Posterior vena cava (tissue), 2 donors: ENCODE measurements around the gene ARID3B. TPM values are rescaled to one million over a fixed set of nuclear protein-coding genes. Genes with fewer than 3 reads are reported as not detected.
"Not testable (repeated sequence)": the region's sequence is repeated elsewhere in the genome, so short reads cannot be mapped to it uniquely, and the experiment has no call there.

ENCODE experiments used
- DNase-seq: peaks from one replicate; pipeline ENCODE4 v3.0.0-alpha.2; 2020; ENCODE audit warnings: low spot score
- intact Hi-C, 2 donors: fragments of 100-400 bp; cut with DNase I; formaldehyde crosslinking; loops; one replicate each; pipeline versions ENCODE4 v1.14.1 to v1.14.2; 2022 to 2023
- long read RNA-seq, 2 donors: library from polyadenylated mRNA; unstranded; transcript quantifications; one replicate each; pipeline ENCODE4 v2.0.0, GENCODE V29; 2020 to 2021
- total RNA-seq, 2 donors: library from RNA; stranded (reverse); fragmentation: NEBNext Ultra II Directional; extraction: Animal tissue kit (Norgen Biotek cat#: 25700); gene quantifications; one replicate each; pipeline ENCODE4 v1.2.1, GENCODE V29; 2021
- donor health status: DM: yes; HTN: yes; CAD: no.
- donor health status: DM: yes; HTN: yes; CAD: no.

The ARID3B gene
- 1 to 10 TPM; 4.2 to 4.9 TPM for total RNA-seq
- long read RNA-seq, donor 1, partial matches to known transcripts, result 0 of 1 reads
- long read RNA-seq, donor 1, other reads (novel, unspliced or antisense), result 1 of 1 reads
- long read RNA-seq, donor 2, partial matches to known transcripts, result 14 of 16 reads
- long read RNA-seq, donor 2, other reads (novel, unspliced or antisense), result 2 of 16 reads

DNA sequence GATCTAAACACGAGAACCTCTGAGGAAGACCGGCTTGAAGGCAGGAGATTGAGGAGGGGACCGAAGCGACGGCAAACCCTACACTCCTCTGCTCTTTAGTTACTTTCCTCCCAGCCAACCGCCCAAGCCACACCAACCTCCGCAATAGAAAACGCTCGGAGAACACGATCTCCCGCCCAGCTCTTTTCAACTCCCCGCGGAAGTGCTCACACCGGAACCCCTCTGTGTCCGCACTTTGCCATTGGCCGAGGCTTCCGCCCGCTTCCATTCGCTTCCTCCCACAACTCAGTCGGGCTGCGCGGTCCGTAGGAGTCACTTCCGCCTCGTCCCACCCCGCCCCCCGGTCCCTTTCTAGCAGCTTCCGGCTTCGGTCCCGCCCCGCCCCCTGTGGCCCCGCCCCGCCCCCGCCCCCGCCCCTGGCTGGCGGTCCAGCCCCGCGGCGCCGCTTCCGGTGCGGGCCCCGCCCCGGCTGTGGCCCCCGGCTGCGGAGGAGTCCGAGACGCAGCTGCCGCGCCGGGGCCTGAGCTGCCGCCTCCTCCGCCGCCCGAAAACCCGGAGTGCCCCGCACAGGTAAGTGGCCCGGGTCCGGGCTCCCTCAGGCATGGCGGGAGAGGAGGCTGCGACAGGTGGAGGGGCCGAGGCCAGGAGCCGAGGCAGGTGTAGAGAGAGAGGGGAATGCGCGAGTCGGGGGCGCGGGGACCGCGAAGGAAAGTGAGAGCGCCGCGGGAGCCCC, at the start of gene ARID3B:
ARID3B (plus strand) TSS at position 460 of the 733 bp plus-strand sequence. CDS start 2,717 bp downstream, outside the sequence.
- DNase-seq, result peak; percentile 99
- intact Hi-C loops, result loop anchor here (1.0 to 10.0 kb wide), 3 partner anchors 41 to 76 kb away; partner anchors contain the start of gene CLK3 (in 2 of the 2)

DNA sequence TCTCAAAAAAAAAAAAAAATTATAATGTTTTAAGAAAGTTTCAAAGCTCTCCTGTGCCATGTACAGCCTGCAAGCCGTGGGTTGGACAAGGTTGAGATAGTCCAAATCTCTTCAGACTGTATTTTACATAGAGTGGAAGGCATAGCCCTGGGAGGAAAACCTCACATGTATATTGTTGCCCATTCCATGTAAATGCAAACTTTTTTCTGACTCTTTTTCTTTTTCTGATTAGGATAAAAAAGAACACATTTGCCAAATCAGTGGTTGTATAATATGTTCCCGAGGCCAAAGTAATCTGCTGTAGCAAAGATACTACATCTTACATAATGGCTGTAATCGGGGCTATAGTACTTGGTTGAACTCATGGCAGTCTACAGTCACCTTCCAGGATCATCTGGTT, 44.4 kb upstream of the ARID3B start:
- intact Hi-C loops, result no loop called here
- no peak for DNase-seq

DNA sequence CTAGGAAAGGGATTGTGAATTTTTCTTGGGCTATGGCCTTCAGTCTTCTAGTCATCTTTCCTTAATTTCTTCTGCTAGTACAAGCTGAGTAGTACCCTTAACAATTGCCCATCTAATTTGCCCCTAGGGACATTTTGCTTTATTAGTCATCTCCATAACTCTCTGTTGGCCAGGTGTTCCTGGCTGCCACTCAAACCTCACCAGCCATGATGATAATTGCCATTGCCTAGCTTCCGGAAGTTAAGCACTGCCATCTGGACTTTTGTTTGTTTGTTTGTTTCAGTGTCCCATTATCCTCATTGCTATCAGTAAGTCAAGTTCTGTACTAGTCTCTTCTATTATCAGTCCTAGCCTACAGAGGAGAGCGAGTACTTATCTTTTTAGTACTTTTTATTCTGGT, 43.4 kb upstream of the ARID3B start:
- no peak for DNase-seq
- intact Hi-C loops, result no loop called here

- no peak for DNase-seq
- intact Hi-C loops, result no loop called here
Observed at GRCh38 chr15:74499366-74499765, 41.7 kb upstream of the ARID3B start.

- intact Hi-C loops, result loop anchor here in 1 of 2 donors (1.0 kb wide), 1 partner anchor 41 kb away; the partner anchor contains the start of gene ARID3B
- no peak for DNase-seq
Observed at GRCh38 chr15:74500401-74500800, 40.6 kb upstream of the ARID3B start.

- intact Hi-C loops, result no loop called here
- no peak for DNase-seq
Observed at GRCh38 chr15:74502301-74502700, 38.7 kb upstream of the ARID3B start.

GRCh38 chr15:74504418-74504817, 36.6 kb upstream of the ARID3B start:
- intact Hi-C loops, result no loop called here
- no peak for DNase-seq

- intact Hi-C loops, result no loop called here
- no peak for DNase-seq
Observed at GRCh38 chr15:74504836-74505235, 36.2 kb upstream of the ARID3B start.

DNA sequence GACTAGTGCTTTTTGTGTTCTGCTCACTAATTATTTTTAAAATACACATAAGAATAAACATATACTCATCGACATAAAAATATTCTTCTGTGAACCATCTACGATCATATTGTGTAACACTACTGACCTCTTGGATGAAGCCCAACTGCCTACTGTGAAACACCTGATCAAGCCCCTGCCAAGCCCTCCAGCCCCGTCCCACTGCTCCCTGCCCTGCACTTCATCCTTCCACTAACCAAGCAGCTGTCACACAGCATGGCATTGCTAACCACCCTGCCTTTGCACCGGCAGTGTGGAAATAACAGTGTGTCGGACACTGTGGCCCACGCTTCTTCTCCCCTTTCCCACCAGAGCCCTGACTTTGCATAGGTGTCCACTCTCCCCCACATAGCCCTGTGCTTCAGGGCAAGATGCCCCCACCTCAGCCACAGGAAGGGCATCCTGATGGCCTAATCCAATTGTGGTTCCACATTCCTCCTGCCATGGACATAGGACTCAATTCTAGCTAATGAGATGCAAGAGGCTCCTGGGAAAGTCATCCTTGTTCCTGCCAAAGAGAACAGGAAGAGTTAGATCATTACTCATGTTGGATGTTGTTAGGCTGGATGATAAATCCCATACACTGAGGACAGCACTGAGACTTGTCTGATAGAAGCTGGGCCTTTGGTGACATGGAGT, 35.0 kb upstream of the ARID3B start:
- DNase-seq, result no peak
- intact Hi-C loops, result no loop called here

DNA sequence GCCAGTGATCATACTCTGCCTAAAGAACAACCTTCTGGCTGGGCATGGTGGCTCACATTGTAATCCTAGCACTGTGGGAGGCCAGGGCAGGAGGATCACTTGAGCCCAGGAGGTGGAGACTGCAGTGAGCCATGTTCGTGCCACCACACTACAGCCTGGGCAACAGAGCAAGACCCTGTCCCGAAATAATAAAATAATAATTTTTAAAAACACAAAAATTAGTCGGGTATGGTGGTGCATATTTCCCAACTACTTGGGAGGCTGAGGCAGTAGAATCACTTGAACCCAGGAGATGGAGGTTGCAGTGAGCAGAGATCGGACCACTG, 34.5 kb upstream of the ARID3B start:
- DNase-seq, result no peak
- intact Hi-C loops, result no loop called here

GRCh38 chr15:74511583-74511982, 29.4 kb upstream of the ARID3B start:
- DNase-seq, result no peak
- intact Hi-C loops, result no loop called here

DNA sequence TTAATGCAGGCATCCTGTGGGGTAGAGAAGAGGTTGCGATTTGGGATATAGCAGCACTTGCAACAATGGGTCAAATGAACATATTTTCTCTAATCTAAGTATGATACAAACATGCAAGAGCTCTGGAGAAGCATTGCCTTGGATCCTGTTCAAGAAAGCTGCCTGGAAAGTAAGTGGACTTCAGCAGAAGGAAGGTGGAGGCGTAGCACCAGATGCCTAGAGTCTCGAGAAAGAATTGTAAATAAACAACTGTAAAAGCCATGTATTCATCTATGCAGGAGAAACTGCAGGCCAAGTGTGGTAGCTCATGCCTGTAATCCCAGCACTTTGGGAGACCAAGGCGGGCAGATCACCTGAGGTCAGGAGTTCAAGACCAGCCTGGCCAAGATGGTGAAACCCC, 27.0 kb upstream of the ARID3B start:
- DNase-seq, intact Hi-C loops: not testable (repeated sequence)

GRCh38 chr15:74517096-74517495, 23.9 kb upstream of the ARID3B start:
- DNase-seq, result no peak
- intact Hi-C loops, result no loop called here

GRCh38 chr15:74519311-74519710, 21.7 kb upstream of the ARID3B start:
- intact Hi-C loops, result no loop called here

GRCh38 chr15:74520407-74520806, 20.6 kb upstream of the ARID3B start:
- intact Hi-C loops, result no loop called here

More at GRCh38 chr15:74519311-74519710, 21.7 kb upstream of the ARID3B start:
- DNase-seq, result no peak

GRCh38 chr15:74523982-74524381, 17.0 kb upstream of the ARID3B start:
- intact Hi-C loops, result no loop called here
- DNase-seq, result no peak

More at GRCh38 chr15:74520407-74520806, 20.6 kb upstream of the ARID3B start:
- no peak for DNase-seq

DNA sequence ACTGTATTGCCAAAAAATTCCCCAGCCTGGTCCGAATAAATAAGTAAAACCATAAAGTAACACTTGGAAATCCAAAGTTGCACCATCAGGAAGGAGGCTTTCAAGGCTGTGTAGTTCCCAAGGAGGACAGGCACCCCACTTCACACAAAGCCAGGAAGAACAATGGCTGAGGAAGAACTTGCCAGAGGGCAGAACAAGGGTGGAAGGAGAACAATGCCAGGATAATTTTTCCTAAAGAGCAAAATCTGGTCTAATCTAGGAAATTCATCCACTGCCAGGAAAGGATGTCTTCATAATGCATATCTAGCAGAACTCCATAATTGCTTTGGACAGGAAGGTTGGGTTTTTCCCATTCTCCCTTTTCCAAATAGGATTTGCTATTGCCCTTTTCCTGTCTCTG, 15.7 kb upstream of the ARID3B start:
- DNase-seq, result no peak
- intact Hi-C loops, result no loop called here

GRCh38 chr15:74525945-74526344, 15.1 kb upstream of the ARID3B start:
- no peak for DNase-seq
- intact Hi-C loops, result no loop called here

DNA sequence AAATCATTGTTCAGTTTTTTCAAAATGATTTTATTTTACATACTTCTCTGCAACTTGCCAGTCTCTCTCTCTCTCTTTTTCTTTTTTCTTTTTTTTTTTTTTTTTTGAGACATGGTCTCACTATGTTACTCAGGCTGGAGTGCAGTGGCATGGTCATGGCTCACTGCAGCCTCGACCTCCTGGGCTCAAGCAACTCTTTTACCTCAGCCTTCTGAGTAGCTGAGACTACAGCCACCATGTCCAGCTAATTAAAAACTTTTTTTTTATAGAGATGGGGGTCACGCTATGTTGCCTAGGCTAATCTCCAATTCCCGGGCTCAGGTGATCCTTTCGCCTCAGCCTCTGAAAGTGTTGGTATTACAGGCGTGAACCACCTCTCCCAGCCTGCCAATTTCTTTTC, 12.1 kb upstream of the ARID3B start:
- no peak for DNase-seq
- intact Hi-C loops, result no loop called here

DNA sequence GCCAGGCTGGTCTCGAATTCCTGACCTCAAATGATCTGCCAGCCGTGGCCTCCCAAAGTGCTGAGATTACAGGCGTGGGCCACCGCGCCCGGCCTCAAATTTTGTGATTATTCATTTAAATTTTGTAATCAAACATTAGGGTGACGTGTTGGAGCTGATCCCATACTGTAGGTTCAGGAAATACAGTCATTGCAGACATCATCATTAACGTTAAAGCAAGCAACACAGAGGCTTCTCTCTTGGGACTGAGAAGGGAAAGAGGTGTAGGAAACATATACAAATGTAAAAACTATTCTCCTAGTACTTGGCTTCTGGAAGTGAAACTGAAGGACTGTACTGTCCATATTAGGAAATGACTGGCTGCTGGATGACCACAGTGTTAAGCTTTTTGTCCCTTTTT, 11.1 kb upstream of the ARID3B start:
- DNase-seq, result no peak
- intact Hi-C loops, result no loop called here

GRCh38 chr15:74530771-74531143, 10.3 kb upstream of the ARID3B start:
- intact Hi-C loops, result no loop called here
- DNase-seq, result no peak
